Body of pancreas (tissue), 4 donors: ENCODE results near the gene RASSF6. TPM values are rescaled to one million over a fixed set of nuclear protein-coding genes. Genes with fewer than 3 reads are reported as not detected.
"Not testable (repeated sequence)": the region's sequence is repeated elsewhere in the genome, so short reads cannot be mapped to it uniquely, and the experiment has no call there.

ENCODE experiments used
- ATAC-seq: fragments of 150-250 bp; one replicate; pipeline ENCODE4 v1.9.1; 2016
- DNase-seq, 4 donors: peaks; one replicate each; pipeline ENCODE4 v3.0.0-alpha.2; 2019
- H3K27ac ChIP-seq, 4 donors: fragments of 200-600 bp; sonication (generic); 1 replicate in 3 of 4; 2 replicates in 1 of 4; pipeline versions ENCODE4 v1.5.1 to v1.6.1; 2016 to 2019; ENCODE audit warnings: mild to moderate bottlenecking in 1 of 4, mixed read lengths in 1 of 4, moderate library complexity in 1 of 4
- H3K27me3 ChIP-seq, 2 donors: fragments of 200-600 bp; sonication (generic); one replicate each; pipeline ENCODE4 v1.6.0; 2016; ENCODE audit warnings: mild to moderate bottlenecking in 1 of 2
- H3K36me3 ChIP-seq, 2 donors: fragments of 200-600 bp; sonication (generic); replicated peaks in 1 of 2; 2 replicates each; pipeline ENCODE4 v1.5.1; 2016; ENCODE audit warnings: low read depth in 2 of 2; ENCODE audit not compliant: insufficient read depth in 1 of 2
- H3K4me1 ChIP-seq: fragments of 200-600 bp; sonication (generic); one replicate; pipeline ENCODE4 v1.6.0; 2016
- H3K4me3 ChIP-seq, 2 donors: fragments of 200-600 bp; sonication (generic); 1 replicate in 1 of 2; 2 replicates in 1 of 2; pipeline ENCODE4 v1.5.1; 2016 to 2019
- H3K9me3 ChIP-seq, 3 donors: fragments of 200-600 bp; sonication (generic); 1 replicate in 2 of 3; 2 replicates in 1 of 3; pipeline ENCODE4 v1.5.1; 2016
- CTCF ChIP-seq, 7 experiments: fragments of 450-650 bp in 4 of 7; fragments of 200-600 bp in 3 of 7; sonication (generic) in 3 of 7; IDR thresholded peaks; one replicate each; pipeline ENCODE4 v1.5.1; 2016 to 2019; ENCODE audit warnings: antibody characterized with exemption in 7 of 7
- POLR2A ChIP-seq, 3 donors: fragments of 450-650 bp; IDR thresholded peaks; one replicate each; pipeline ENCODE4 v1.6.1; 2016; ENCODE audit warnings: antibody characterized with exemption in 3 of 3, mild to moderate bottlenecking in 2 of 3
- WGBS, 2 donors: methylation state at CpG; one replicate each; pipeline ENCODE4 v1.1.5; 2017; 5-methylcytosine and 5-hydroxymethylcytosine counted together
- intact Hi-C: fragments of 100-400 bp; cut with DNase I; formaldehyde crosslinking; loops from one replicate; pipeline ENCODE4 v1.15.1; 2023
- total RNA-seq, 2 donors: library from RNA; depleted of rRNA; stranded (reverse); fragments of >200 nt; gene quantifications; one replicate each; pipeline ENCODE4 v1.1.0, GENCODE V29; 2016

The RASSF6 gene
- total RNA-seq, 2 donors from 2014 or later = 5.3 to 10.1 TPM

- intact Hi-C loops = no loop called here
- peaks cover 86% of the 10 kb centered on the region for H3K4me1 ChIP-seq
- 8 to 9% methylated on average over 3 of the region's 3 CpGs for WGBS, 2 donors
- DNase-seq (peak; percentile 53 to 81 (median 72)), ATAC-seq (peak; percentile 89)
- no peaks in the 10 kb centered on the region for H3K27me3 ChIP-seq
- H3K36me3 ChIP-seq = no peaks in the 10 kb centered on the region
- peak overlapping the region; percentile 61 to 91 (median 84) for H3K27ac ChIP-seq
- no peak for TF ChIP-seq CTCF (IDR thresholded peaks at IDR 0.05)
- TF ChIP-seq POLR2A (IDR thresholded peaks at IDR 0.05) = no peak
- no peaks in the 10 kb centered on the region for H3K9me3 ChIP-seq
- no peak overlapping the region for H3K4me3 ChIP-seq
These were observed 16.9 kb downstream of the RASSF6 start for GRCh38 chr4:73603271-73603710.

DNA sequence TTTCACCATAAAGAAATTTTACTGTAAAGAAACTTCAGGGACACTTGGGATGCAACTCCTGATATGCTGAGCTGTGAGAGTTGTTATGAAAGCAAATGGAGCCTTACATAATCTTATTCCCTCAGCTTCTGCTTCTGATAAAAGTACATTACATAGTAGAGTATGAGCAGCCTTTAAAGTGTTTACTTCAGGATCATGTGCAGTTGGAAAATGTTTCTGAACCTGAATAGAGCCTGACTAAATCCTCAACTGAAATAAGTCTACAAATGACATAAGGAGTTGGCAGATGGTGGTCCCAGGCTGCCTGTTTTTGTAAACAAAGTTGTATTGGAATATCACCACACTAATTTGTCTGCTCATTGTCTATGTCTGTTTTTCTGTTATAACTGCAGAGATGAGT is 19.3 kb downstream of the RASSF6 start:
- no peaks in the 10 kb centered on the region for H3K9me3 ChIP-seq
- intact Hi-C loops = no loop called here
- no peak overlapping the region for H3K4me3 ChIP-seq
- ATAC-seq = peak; percentile 9
- TF ChIP-seq CTCF (IDR thresholded peaks at IDR 0.05) = no peak
- no peak for TF ChIP-seq POLR2A (IDR thresholded peaks at IDR 0.05)
- peak overlapping the region in 3 of 4 donors; percentile 2 to 52 (median 34) for H3K27ac ChIP-seq
- DNase-seq = no peak
- H3K27me3 ChIP-seq = no peaks in the 10 kb centered on the region
- H3K36me3 ChIP-seq = no peaks in the 10 kb centered on the region
- peaks cover 64% of the 10 kb centered on the region for H3K4me1 ChIP-seq

DNA sequence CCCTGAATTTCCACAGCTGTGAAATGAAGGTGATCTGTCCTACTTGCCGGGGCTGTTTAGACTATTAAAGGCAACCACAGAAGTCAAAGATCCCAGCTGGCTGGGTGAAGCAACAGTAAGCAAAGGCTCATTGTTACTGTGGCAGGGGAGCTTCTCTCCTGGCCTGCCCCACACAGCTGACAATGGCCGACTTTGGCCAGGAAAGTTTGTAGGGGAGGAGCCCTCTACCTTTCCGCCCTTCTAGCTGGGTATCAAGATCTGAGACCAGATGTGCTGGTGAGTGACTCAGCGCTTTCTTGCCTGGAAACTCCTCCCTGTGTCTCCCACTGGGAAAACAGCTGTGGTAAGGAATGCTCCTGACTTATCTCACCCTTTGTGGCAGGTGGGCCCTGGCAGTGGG is 21.1 kb downstream of the RASSF6 start:
- WGBS, 2 donors = 16 to 28% methylated on average over 4 of the region's 4 CpGs
- H3K27me3 ChIP-seq = no peaks in the 10 kb centered on the region
- no peaks in the 10 kb centered on the region for H3K36me3 ChIP-seq
- H3K4me3 ChIP-seq = no peak overlapping the region
- ATAC-seq = peak; percentile 68
- H3K9me3 ChIP-seq = no peaks in the 10 kb centered on the region
- intact Hi-C loops = no loop called here
- peak; percentile 54 to 65 (median 61) for DNase-seq
- peaks cover 58% of the 10 kb centered on the region for H3K4me1 ChIP-seq
- H3K27ac ChIP-seq = peak overlapping the region; percentile 37 to 72 (median 54)
- TF ChIP-seq POLR2A (IDR thresholded peaks at IDR 0.05) (no peak), CTCF (IDR thresholded peaks at IDR 0.05) (no peak)

DNA sequence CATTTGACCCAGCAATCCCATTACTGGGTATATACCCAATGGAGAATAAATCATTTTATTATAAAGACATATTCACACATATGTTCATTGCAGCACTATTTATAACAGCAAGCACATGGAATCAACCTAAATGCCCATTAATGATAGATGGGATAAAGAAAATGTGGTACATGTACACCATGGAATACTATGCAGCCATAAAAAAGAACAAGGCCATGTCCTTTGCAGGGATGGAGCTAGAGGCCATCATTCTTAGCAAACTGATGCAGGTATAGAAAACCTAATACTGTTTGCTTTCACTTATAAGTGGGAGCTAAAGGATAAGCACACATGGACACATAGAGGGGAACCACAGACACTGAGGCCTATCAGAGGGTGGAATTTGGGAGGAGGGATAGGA is 22.6 kb downstream of the RASSF6 start:
- Histone ChIP-seq H3K27ac (no peak overlapping the region), H3K9me3 (no peaks in the 10 kb centered on the region), H3K27me3 (no peaks in the 10 kb centered on the region), H3K4me1 (peaks cover 59% of the 10 kb centered on the region), H3K36me3 (no peaks in the 10 kb centered on the region), H3K4me3 (no peak overlapping the region)
- TF ChIP-seq POLR2A (IDR thresholded peaks at IDR 0.05) = no peak
- TF ChIP-seq CTCF (IDR thresholded peaks at IDR 0.05) = no peak
- intact Hi-C loops = no loop called here
- no peak for DNase-seq
- no peak for ATAC-seq

GRCh38 chr4:73597183-73597582 is 23.1 kb downstream of the RASSF6 start:
- DNase-seq, intact Hi-C loops, H3K4me3 ChIP-seq: not testable (repeated sequence)

More at GRCh38 chr4:73597183-73597582, 23.1 kb downstream of the RASSF6 start:
- H3K4me1 ChIP-seq = peaks cover 59% of the 10 kb centered on the region
- not testable (repeated sequence) for H3K27me3 ChIP-seq, ATAC-seq, H3K36me3 ChIP-seq, H3K9me3 ChIP-seq, H3K27ac ChIP-seq
